GM18868 (cell line): ENCODE measurements around the gene SLC22A3.

ENCODE experiments used
- ATAC-seq: cut with Tn5 transposase; IDR thresholded peaks from one replicate; pipeline ENCODE4 v1.9.1; 2021; ENCODE audit warnings: mild to moderate bottlenecking, moderate library complexity; ENCODE audit not compliant: unreplicated experiment

The SLC22A3 gene

GRCh38 chr6:160333841-160334240 lies 14.3 kb upstream of the SLC22A3 start:
- no peak for ATAC-seq

- no peak for ATAC-seq
Observed at GRCh38 chr6:160336200-160336599, 12.0 kb upstream of the SLC22A3 start.

DNA sequence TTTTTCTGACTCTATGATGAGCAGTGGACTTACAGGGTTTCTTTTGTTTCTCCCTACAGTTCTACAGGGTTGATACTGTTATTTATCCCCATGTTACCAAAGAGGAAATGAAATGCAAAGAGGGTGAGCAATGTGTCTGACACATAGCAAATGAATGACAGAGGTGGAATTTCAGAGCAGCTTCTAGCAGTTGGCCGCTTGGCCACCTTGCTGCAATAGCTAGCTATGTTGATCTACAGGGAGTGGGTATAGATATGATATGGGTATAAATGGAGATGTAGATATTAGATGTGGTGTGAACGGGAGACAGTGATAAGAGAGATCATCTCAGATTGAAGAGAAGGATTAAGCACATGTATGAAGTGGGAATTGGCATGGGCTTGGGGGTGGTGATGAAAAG lies 10.9 kb upstream of the SLC22A3 start:
- no peak for ATAC-seq

DNA sequence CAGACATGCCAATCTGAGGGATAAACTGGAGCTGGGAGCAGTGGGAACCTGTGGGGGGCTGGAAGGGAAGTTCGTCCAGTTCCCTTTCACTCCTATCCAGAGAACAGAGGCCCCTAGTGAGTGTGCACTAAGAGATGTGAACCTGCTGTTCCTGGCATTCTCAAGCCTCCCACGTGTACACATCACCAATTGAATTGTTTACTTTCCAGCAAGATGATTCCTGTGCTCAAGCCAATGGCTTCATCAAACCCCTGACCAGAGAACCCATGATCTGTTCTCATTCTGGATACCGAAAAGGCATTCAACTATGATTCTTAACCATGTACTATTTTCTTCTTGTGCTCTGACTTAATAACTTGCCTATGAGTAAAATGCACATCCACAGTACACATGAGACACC lies 10.2 kb upstream of the SLC22A3 start:
- no peak for ATAC-seq

GRCh38 chr6:160343144-160343543 lies 5.0 kb upstream of the SLC22A3 start:
- no peak for ATAC-seq

- ATAC-seq: no peak
Observed at GRCh38 chr6:160344271-160344670, 3.9 kb upstream of the SLC22A3 start.

GRCh38 chr6:160347259-160348222 lies 637 bp upstream of the SLC22A3 start:
- ATAC-seq: no peak

DNA sequence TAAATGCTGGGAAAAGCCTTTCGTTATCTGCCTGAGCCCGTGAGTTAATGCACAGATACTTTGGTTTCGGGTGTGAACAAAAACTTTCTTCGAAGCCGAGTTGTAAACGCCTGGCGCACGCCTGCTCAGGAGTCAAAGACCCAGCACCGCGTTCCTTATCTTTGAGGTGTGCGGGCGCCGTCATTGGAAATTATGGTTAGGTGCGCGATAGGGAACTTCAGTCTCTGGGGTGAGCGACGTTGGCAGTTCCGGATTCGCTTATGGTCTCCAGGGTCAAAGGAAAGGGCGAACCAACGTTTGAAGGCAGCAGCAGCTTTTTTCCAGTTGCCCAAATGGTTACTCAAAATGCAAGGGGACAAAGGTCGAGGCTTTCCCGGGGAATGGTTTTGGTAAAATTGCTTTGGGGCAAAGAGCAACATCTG lies 853 bp downstream of the SLC22A3 start:
- ATAC-seq: no peak

- ATAC-seq: no peak
Observed at GRCh38 chr6:160349814-160350350, 1.7 kb downstream of the SLC22A3 start.

DNA sequence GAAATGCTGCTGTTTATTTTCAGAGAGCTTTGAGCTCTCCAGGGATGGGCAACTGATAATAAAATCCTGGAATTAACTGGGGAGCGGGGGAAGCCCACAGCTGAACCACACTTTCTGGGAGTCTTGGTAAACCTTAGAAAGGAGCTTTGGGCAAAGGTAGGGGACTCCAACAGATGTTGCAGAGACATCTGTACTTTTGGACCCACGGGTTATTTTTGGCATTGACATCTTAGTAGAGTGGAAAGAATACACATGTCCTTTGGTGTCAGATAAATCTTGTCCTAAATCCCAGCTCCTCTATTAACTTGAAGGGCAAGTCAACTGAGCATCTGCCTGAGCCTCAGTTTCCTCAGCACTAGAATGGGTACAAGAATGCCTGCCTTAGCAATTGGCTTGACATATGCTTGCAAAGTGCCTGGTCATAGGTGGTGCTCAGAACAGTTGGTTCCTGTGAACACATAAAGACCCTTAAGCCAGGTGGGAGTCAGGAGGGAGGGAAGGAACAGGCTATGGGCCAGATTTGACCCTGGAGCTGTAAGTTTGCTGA lies 5.8 kb downstream of the SLC22A3 start:
- no peak for ATAC-seq

- no peak for ATAC-seq
Observed at GRCh38 chr6:160355001-160355400, 6.8 kb downstream of the SLC22A3 start.

- ATAC-seq: no peak
Observed at GRCh38 chr6:160356074-160356744, 8.0 kb downstream of the SLC22A3 start.

- no peak for ATAC-seq
Observed at GRCh38 chr6:160357088-160357487, 8.9 kb downstream of the SLC22A3 start.

- ATAC-seq: no peak
Observed at GRCh38 chr6:160358225-160359119, 10.3 kb downstream of the SLC22A3 start.

- ATAC-seq: no peak
Observed at GRCh38 chr6:160360955-160361354, 12.8 kb downstream of the SLC22A3 start.

- ATAC-seq: no peak
Observed at GRCh38 chr6:160362556-160362955, 14.4 kb downstream of the SLC22A3 start.

DNA sequence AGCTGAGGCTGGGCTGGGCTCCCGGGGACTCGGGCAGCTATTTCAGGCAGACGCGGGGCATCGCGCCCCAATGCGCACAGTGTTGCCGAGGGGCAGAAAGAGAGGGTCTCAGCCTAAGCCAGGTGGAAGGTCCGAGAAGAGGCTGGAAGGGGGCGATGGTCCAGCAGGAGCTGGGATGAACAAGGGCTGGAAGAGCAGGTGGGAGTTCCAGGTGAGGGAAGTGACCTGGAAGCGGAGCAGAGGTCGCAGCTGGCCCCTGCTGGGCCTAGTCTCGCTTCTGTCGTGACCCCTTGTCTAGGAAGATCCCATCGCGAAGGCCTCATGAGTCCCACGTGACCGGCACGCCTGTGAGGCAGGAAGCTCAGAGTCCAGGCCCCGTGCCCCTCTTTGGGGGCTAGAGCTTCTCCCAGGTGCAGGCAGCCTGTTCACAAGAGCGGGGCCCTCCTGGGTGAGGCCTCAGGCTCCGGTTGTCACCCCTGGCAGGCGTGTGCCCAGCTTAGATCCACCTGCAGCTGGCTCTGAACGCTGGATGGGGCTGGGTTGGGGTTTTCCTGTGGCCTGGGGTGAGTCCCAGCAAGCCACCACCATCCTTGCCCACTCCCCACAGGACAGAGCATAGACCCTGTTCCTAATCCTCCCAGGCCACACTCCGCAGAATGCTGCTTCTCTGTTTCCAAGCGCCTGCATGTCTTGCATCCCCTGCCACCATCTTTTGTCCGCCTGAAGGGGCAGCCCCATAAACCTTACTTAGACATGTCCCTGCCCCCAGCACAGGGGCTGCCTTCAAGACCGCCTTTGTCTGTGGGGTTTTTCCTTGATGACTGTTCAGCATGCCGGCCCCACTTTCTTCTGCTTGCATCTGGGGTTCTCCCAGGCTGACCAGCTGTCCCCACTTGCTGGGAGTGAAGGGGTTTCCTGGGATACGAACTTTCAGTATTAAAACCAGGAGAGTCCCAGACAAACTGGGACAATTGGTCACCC lies 15.1 kb downstream of the SLC22A3 start:
- ATAC-seq: peak; percentile 43

DNA sequence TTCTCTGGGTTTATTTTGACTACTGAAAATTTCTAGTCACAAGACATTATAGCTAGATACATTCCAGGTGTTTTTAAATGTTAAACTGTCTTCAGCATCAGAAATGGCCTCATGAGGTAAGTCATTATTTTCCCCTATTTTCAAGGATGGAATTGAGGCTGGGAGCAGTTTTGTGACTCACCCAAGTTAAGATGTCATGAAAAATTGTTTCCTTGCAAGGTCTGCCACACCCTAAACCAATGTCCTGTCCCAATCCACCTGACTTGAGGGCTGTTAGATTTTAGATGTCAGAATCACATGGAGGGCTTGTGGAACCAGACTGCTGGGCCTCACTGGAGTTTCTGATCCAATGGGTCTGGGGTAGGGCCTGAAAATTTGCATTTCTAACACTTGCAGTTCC lies 16.9 kb downstream of the SLC22A3 start:
- ATAC-seq: no peak

DNA sequence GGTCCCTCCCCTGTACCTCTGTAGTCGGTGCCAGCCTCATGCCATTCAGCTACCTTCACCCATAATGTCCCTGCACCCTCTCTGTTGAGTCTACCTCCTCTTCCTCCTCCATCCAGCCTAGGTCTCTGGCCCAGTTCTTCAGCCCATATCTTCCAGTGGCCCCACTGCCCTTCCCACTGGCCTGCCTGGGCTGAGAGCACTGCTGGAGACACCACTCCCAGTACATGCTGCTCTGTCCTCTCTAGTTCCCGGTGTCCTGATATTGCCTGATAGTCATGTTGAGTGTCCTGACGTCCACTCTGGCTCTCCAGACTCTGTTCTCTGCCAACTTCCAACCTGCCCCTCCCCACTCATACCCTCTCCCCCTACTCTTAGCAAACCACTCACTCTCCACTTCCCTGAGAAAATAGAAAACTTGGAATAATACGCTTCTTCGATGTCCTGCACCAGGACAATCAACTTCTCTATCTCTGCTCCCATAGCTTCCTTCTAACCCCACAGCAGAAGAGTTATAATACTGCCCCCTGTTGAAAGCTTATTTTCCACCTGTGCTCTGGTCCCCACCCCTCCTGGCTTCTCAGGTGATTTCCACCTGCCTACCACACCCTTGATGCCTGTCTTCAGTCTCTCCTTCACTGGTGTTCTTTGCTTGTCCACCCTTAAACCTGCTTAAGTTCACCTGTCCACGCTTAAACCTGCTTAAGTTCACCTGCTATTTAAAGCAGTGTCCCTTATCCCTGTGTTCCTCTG lies 19.8 kb downstream of the SLC22A3 start:
- no peak for ATAC-seq
